Mucosa of descending colon (tissue), 3 donors: ENCODE measurements around the gene CNDP2. TPM values are rescaled to one million over a fixed set of nuclear protein-coding genes. Genes with fewer than 3 reads are reported as not detected.

ENCODE experiments used
- ATAC-seq: fragments of 200-7000 bp; cut with Tn5 transposase; one replicate; pipeline ENCODE4 v1.9.1; 2020; ENCODE audit warnings: mild to moderate bottlenecking, moderate library complexity
- DNase-seq, 3 donors: peaks; one replicate each; pipeline ENCODE4 v3.0.0-alpha.2; 2020
- H3K36me3 ChIP-seq: fragments of 200-600 bp; one replicate; pipeline ENCODE4 v1.8.0; 2021; ENCODE audit warnings: low read depth, mild to moderate bottlenecking
- H3K4me1 ChIP-seq: fragments of 200-600 bp; one replicate; pipeline ENCODE4 v1.8.0; 2021; ENCODE audit warnings: low read depth, mild to moderate bottlenecking
- H3K4me3 ChIP-seq: fragments of 200-600 bp; one replicate; pipeline ENCODE4 v1.8.0; 2021; ENCODE audit warnings: mild to moderate bottlenecking
- H3K9me3 ChIP-seq: fragments of 200-600 bp; one replicate; pipeline ENCODE4 v1.8.0; 2021; ENCODE audit warnings: mild to moderate bottlenecking
- intact Hi-C, 2 donors: fragments of 100-400 bp; cut with DNase I in 1 of 2; cut with micrococcal nuclease in 1 of 2; formaldehyde crosslinking; loops; one replicate each; pipeline versions ENCODE4 v1.11.0 to v1.11.1; 2022; cut with DNase I, micrococcal nuclease
- total RNA-seq, 3 donors: library from RNA; stranded (reverse); fragmentation: NEBNext Ultra II Directional in 2 of 3; extraction: Animal tissue kit (Norgen Biotek cat#: 25700) in 2 of 3; gene quantifications; one replicate each; pipeline versions ENCODE4 v1.2.1 to v1.2.4, GENCODE V29; 2021 to 2023
- TF ChIP-seq, protein P1 (sequence below): fragments of 200-600 bp; IDR thresholded peaks from one replicate; pipeline ENCODE4 v1.8.0; 2022; ENCODE audit warnings: antibody characterized with exemption, mild to moderate bottlenecking
- donor health status: DM: no; HTN: no; CAD: no; lungs with moderate emphysema.
- donor health status: DM: no; HTN: no; CAD: no.
- donor health status: DM: no; HTN: yes; CAD: no.

The CNDP2 gene
- total RNA-seq, 3 donors from 2014 or later: 148 to 263 (median 244) TPM

- no peak overlapping the region for H3K4me3 ChIP-seq
- H3K4me1 ChIP-seq: no peaks in the 10 kb centered on the region
- H3K9me3 ChIP-seq: peaks cover 12% of the 10 kb centered on the region
- DNase-seq (no peak), ATAC-seq (no peak)
- intact Hi-C loops: no loop called here
- H3K36me3 ChIP-seq: no peaks in the 10 kb centered on the region
- TF ChIP-seq, protein P1, sequence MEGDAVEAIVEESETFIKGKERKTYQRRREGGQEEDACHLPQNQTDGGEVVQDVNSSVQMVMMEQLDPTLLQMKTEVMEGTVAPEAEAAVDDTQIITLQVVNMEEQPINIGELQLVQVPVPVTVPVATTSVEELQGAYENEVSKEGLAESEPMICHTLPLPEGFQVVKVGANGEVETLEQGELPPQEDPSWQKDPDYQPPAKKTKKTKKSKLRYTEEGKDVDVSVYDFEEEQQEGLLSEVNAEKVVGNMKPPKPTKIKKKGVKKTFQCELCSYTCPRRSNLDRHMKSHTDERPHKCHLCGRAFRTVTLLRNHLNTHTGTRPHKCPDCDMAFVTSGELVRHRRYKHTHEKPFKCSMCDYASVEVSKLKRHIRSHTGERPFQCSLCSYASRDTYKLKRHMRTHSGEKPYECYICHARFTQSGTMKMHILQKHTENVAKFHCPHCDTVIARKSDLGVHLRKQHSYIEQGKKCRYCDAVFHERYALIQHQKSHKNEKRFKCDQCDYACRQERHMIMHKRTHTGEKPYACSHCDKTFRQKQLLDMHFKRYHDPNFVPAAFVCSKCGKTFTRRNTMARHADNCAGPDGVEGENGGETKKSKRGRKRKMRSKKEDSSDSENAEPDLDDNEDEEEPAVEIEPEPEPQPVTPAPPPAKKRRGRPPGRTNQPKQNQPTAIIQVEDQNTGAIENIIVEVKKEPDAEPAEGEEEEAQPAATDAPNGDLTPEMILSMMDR: no peak
Observed at GRCh38 chr18:74544898-74545297, 48.7 kb downstream of the CNDP2 start.

DNA sequence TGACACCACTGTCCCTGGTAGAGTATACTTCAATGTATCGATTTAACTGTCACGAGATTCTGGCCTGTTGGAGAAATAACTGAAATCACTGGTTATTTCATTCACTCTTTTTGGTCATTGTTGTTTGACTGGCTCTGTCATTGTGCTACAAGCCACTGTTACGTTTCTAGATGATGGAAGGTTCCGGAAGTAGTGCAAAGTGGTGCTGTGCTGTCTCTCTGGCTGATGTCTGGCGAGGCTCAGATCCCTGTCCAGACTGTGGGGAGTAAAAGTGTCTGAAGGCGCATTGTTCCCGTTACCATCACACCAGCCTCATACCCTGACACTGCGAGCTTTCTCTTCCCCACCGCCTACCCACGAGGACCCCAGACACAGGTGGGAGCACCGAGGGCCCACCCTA lies 49.8 kb downstream of the CNDP2 start:
- intact Hi-C loops: no loop called here
- ATAC-seq (no peak), DNase-seq (no peak)
- Histone ChIP-seq H3K4me3 (no peak overlapping the region), H3K9me3 (peaks cover 14% of the 10 kb centered on the region), H3K36me3 (no peaks in the 10 kb centered on the region), H3K4me1 (no peaks in the 10 kb centered on the region)
- TF ChIP-seq, protein P1: no peak

GRCh38 chr18:74546751-74547530 lies 50.8 kb downstream of the CNDP2 start:
- TF ChIP-seq, protein P1: no peak
- Histone ChIP-seq H3K36me3 (no peaks in the 10 kb centered on the region), H3K4me1 (no peaks in the 10 kb centered on the region), H3K9me3 (peaks cover 14% of the 10 kb centered on the region), H3K4me3 (no peak overlapping the region)
- ATAC-seq (peak; percentile 60), DNase-seq (peak in 1 of 3 donors; percentile 43)
- intact Hi-C loops: no loop called here

GRCh38 chr18:74547860-74548259 lies 51.7 kb downstream of the CNDP2 start:
- Histone ChIP-seq H3K36me3 (no peaks in the 10 kb centered on the region), H3K9me3 (peaks cover 14% of the 10 kb centered on the region), H3K4me1 (no peaks in the 10 kb centered on the region), H3K4me3 (no peak overlapping the region)
- TF ChIP-seq, protein P1: no peak
- intact Hi-C loops: no loop called here
- DNase-seq (no peak), ATAC-seq (no peak)

DNA sequence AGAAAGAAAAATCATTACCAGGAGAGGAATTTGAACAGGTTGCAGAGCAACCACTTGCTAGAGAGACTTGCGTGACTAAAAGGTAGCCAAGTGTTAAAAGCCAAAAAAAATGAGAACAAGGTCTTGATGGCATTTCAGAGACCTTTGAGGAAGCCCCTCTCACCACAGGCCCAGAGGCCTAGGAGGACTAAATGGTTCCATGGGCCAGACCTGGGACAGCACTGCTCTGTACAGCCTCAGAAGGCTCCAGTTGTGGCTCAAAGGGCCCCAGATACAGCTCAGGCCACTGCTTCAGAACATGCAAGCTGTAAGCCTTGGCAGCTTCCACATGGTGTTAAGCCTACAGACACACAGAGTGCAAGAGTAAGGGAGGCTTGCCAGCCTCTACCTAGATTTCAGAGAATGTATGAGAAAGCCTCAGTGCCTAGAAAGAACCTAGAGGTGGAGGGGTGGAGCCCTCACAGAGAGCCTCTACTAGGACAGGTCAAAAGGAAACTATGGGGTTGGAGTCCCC lies 53.5 kb downstream of the CNDP2 start:
- DNase-seq: no peak
- no peak for ATAC-seq
- TF ChIP-seq, protein P1: no peak
- Histone ChIP-seq H3K4me1 (no peaks in the 10 kb centered on the region), H3K9me3 (peaks cover 14% of the 10 kb centered on the region), H3K36me3 (no peaks in the 10 kb centered on the region), H3K4me3 (no peak overlapping the region)
- intact Hi-C loops: loop anchor here in 1 of 2 donors (5.0 kb wide), 2 partner anchors 197 to 352 kb away; no protein-coding TSS in a partner anchor
